Adrenal gland (tissue), 12 donors: Measurements from ENCODE around the gene ATP6V0E1. TPM values are rescaled to one million over a fixed set of nuclear protein-coding genes. Genes with fewer than 3 reads are reported as not detected.
"Not testable (repeated sequence)": the region's sequence is repeated elsewhere in the genome, so short reads cannot be mapped to it uniquely, and the experiment has no call there.

Experiments used
- DNase-seq, 7 donors: peaks; one replicate each; pipeline ENCODE4 v3.0.0-alpha.2; 2019 to 2020
- H3K27ac ChIP-seq, 5 donors: fragments of 200-600 bp; sonication (generic) in 4 of 5; 1 replicate in 3 of 5; 2 replicates in 2 of 5; pipeline versions ENCODE4 v1.5.1 to v1.8.0; 2016 to 2020; ENCODE audit warnings: mild to moderate bottlenecking in 1 of 5
- H3K27me3 ChIP-seq: fragments of 200-600 bp; 2 replicates; pipeline ENCODE4 v1.8.0; 2021
- H3K36me3 ChIP-seq, 2 donors: fragments of 200-600 bp; replicated peaks in 1 of 2; 1 replicate in 1 of 2; 2 replicates in 1 of 2; pipeline versions ENCODE4 v1.5.1 to v1.8.0; 2018 to 2022
- H3K4me1 ChIP-seq, 2 donors: fragments of 200-600 bp; replicated peaks in 1 of 2; 1 replicate in 1 of 2; 2 replicates in 1 of 2; pipeline versions ENCODE4 v1.5.1 to v1.8.0; 2018 to 2021
- H3K4me3 ChIP-seq, 4 donors: fragments of 200-600 bp; sonication (generic) in 3 of 4; one replicate each; pipeline ENCODE4 v1.5.1; 2016 to 2018
- H3K9me3 ChIP-seq, 3 donors: fragments of 200-600 bp; sonication (generic) in 1 of 3; replicated peaks in 1 of 3; 1 replicate in 2 of 3; 2 replicates in 1 of 3; pipeline versions ENCODE4 v1.5.1 to v1.8.0; 2016 to 2021
- CTCF ChIP-seq, 6 experiments: fragments of 450-650 bp in 4 of 6; fragments of 200-600 bp in 2 of 6; sonication (generic) in 1 of 6; IDR thresholded peaks; 1 replicate in 5 of 6; 2 replicates in 1 of 6; pipeline versions ENCODE4 v1.5.1 to v1.8.0; 2016 to 2021; ENCODE audit warnings: antibody characterized with exemption in 6 of 6, mild to moderate bottlenecking in 2 of 6, moderate library complexity in 1 of 6
- POLR2A ChIP-seq, 2 donors: fragments of 450-650 bp; IDR thresholded peaks; one replicate each; pipeline ENCODE4 v1.6.1; 2017; ENCODE audit warnings: antibody characterized with exemption in 2 of 2, mild to moderate bottlenecking in 2 of 2, moderate library complexity in 1 of 2
- WGBS, 4 donors: extraction: QIAGEN DNeasy Blood & Tissue Kit in 2 of 4; methylation state at CpG; one replicate each; pipeline versions ENCODE4 v1.1.5 to v1.1.7; 2013 to 2017; 5-methylcytosine and 5-hydroxymethylcytosine counted together
- intact Hi-C, 2 donors: fragments of 100-400 bp; cut with DNase I; formaldehyde crosslinking; loops; one replicate each; pipeline versions ENCODE4 v1.14.1 to v1.15.0; 2022 to 2023
- polyA plus RNA-seq, 3 donors: library from polyadenylated mRNA; stranded (reverse); fragments of 200-250 nt in 2 of 3; fragments of 350-450 nt in 1 of 3; fragmentation: Illumina TruSeq in 1 of 3; extraction: RNeasy Lipid Tissue Mini Kit (QIAGEN cat#74804) in 1 of 3; gene quantifications; one replicate each; pipeline ENCODE4 v1.2.3, GENCODE V29; 2013 to 2014
- small RNA-seq, 2 donors: library from RNA; depleted of rRNA; stranded (forward); fragments of <200 nt; gene quantifications; one replicate each; pipeline ENCODE3, GENCODE V24; 2016
- total RNA-seq, 9 donors: library from RNA; depleted of rRNA in 4 of 9; stranded (reverse); fragments of >200 nt in 4 of 9; fragments of 120-200 nt in 1 of 9; fragmentation: NEBNext Ultra II Directional in 1 of 9; extraction: Animal tissue kit (Norgen Biotek cat#: 25700) in 1 of 9; gene quantifications; one replicate each; pipeline versions ENCODE4 v1.1.0 to v1.2.4, GENCODE V29; 2013 to 2023
- donor health status: healthy with polysubstance abuse.
- donor health status: Bipolar disorder and iron deficiency.
- donor health status: DM: yes; HTN: yes; CAD: no.
- donor health status: DM: no; HTN: no; CAD: no.
- donor health status: DM: no; HTN: no; CAD: no.
- donor health status: DM: yes; HTN: yes; CAD: no.

ATP6V0E1 gene
- total and polyA plus RNA-seq, 12 donors = 139 to 413 (median 253) TPM

DNA sequence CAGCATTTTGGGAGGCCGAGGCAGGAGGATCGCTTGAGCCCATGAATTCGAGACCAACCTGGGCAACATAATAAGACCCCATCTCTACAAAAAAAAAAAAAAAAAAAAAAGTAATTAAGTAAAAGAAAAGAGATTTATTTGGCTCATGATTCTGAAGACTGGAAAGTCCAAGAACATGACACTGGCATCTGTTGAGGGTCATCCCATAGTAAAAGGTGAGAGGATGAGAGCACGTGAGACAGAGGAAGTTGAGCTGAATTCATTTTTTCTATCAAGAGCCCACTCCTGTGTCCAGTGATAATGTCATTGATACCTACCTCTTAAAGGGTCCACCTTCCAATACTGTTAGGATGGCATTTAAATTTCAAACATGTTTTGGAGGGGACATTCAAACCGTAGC is 92.4 kb downstream of the ATP6V0E1 start:
- peaks cover 0 to 33% of the 10 kb centered on the region in 2 donors for H3K4me1 ChIP-seq
- peaks cover 0 to 3% of the 10 kb centered on the region in 2 donors for H3K36me3 ChIP-seq
- H3K4me3 ChIP-seq = no peak overlapping the region
- H3K9me3 ChIP-seq = no peaks in the 10 kb centered on the region
- no peak overlapping the region for H3K27ac ChIP-seq
- H3K27me3 ChIP-seq = no peaks in the 10 kb centered on the region
- no peak for DNase-seq
- TF ChIP-seq POLR2A (IDR thresholded peaks at IDR 0.05) = no peak
- TF ChIP-seq CTCF (IDR thresholded peaks at IDR 0.05) = no peak
- WGBS, 4 donors = 92 to 95% (median 94%) methylated on average over 5 of the region's 5 CpGs
- intact Hi-C loops = no loop called here

DNA sequence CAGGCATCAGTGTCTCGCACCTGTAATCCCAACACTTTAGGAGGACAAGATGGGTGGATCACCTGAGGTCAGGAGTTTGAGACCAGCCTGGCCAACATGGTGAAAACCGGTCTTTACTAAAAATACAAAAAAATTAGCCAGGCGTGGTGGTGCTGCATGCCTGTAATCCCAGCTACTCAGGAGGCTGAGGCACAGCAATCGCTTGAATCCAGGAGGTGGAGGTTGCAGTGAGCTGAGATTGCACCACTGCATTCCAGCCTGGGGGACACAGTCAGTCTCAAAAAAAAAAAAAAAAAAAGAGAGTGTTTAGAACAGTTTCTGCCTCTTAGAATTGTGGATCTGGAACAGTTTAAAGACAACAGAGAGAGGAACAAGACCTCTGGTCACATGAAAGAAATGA is 92.9 kb downstream of the ATP6V0E1 start:
- H3K4me3 ChIP-seq, H3K36me3 ChIP-seq, intact Hi-C loops, DNase-seq, H3K9me3 ChIP-seq, H3K27ac ChIP-seq, H3K27me3 ChIP-seq: not testable (repeated sequence)
- 92 to 100% (median 95%) methylated on average over 4 of the region's 4 CpGs for WGBS, 4 donors
- peaks cover 0 to 32% of the 10 kb centered on the region in 2 donors for H3K4me1 ChIP-seq

DNA sequence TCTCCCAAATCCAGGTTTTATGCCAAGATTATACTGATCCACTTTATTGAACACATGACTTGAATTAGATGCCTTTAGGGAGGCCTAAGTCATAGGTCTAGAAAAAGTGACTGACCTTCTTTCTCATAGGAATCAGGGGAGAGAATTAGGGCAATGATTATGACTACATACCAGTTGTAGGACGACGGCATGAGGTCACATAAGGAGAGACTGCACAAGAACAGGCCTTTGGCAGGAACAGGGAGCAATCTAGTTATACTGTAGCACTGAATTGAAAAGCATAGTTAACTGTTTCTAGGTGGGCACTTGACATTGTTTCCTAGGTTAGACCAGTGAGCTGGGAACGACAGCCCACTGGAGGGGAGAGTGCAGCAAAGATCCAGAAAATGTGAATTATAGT is 95.3 kb downstream of the ATP6V0E1 start:
- no peaks in the 10 kb centered on the region for H3K27me3 ChIP-seq
- H3K36me3 ChIP-seq = peaks cover 0 to 10% of the 10 kb centered on the region in 2 donors
- TF ChIP-seq POLR2A (IDR thresholded peaks at IDR 0.05) (no peak), CTCF (IDR thresholded peaks at IDR 0.05) (no peak)
- H3K27ac ChIP-seq = no peak overlapping the region
- H3K9me3 ChIP-seq = no peaks in the 10 kb centered on the region
- intact Hi-C loops = no loop called here
- peak in 1 of 7 donors; percentile 19 for DNase-seq
- H3K4me3 ChIP-seq = no peak overlapping the region
- H3K4me1 ChIP-seq = peaks cover 0 to 14% of the 10 kb centered on the region in 2 donors
- WGBS, 4 donors = 39 to 63% (median 47%) methylated on average over 3 of the region's 3 CpGs

Small RNAs within 50 kb of the gene (small RNA-seq; reads per million reads assigned to genes)
- gene RF00019 (0 reads per million in 2 donors), gene SNORA74B (25.9 to 71.8 reads per million in 2 donors)

Other genes starting within 250 kb of the ATP6V0E1 start
- gene DUSP1, start 212.6 kb upstream of the ATP6V0E1 start, total RNA-seq = 100 to 1,000 TPM in 7 of 9 donors, 10 to 100 TPM in 2; 60.5 to 603 (median 322) TPM
- 100 to 1,000 TPM in 1 of 3 donors, 10 to 100 TPM in 2; 59.5 to 107 (median 77.1) TPM for gene DUSP1, start 212.6 kb upstream of the ATP6V0E1 start, polyA plus RNA-seq
- 100 to 1,000 TPM; 108 to 410 (median 248) TPM for gene ERGIC1, start 149.5 kb upstream of the ATP6V0E1 start, total RNA-seq
- gene ERGIC1, start 149.5 kb upstream of the ATP6V0E1 start, polyA plus RNA-seq = 100 to 1,000 TPM in 2 of 3 donors, 10 to 100 TPM in 1; 71.9 to 450 (median 103) TPM
- 10 to 100 TPM; 11.9 to 73.9 (median 47.0) TPM for gene RPL26L1, start 24.3 kb upstream of the ATP6V0E1 start, total RNA-seq
- gene RPL26L1, start 24.3 kb upstream of the ATP6V0E1 start, polyA plus RNA-seq = 10 to 100 TPM; 28.5 to 94.8 (median 54.4) TPM
- gene CREBRF, start 72.6 kb downstream of the ATP6V0E1 start, total RNA-seq = 10 to 100 TPM; 10.9 to 38.2 (median 30.6) TPM
- gene CREBRF, start 72.6 kb downstream of the ATP6V0E1 start, polyA plus RNA-seq = 10 to 100 TPM in 1 of 3 donors, 1 to 10 TPM in 2; 5.3 to 12.3 (median 8.3) TPM
- gene BNIP1, start 160.8 kb downstream of the ATP6V0E1 start, total RNA-seq = 10 to 100 TPM in 7 of 9 donors, 1 to 10 TPM in 2; 5.9 to 28.8 (median 14.2) TPM
- gene BNIP1, start 160.8 kb downstream of the ATP6V0E1 start, polyA plus RNA-seq = 10 to 100 TPM; 13.1 to 26.9 (median 16.0) TPM